GF-D8 (cell line): ENCODE measurements around the gene KCNIP4.

Experiments used
- DNase-seq: peaks from one replicate; lab custom pipeline; 2025; lab: John Stamatoyannopoulos, UW

Gene KCNIP4

DNA sequence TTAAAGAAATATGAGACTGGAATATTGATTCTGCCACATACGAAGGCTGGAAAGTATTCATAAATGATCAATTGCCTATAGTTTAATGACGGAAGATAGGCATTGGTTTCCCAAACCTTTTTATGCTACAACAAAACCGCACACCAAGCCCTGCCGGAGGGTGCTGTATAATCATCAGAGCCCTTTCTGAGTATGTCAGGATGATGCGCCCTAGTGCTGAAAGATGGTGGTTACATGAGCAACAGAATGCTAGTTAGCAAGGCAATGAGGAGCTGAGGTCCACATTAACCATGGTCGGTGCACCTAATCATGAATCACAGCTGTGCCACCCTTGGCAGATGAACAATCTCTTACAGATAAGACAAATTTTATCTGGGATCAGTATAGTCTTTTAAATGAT is 757.3 kb downstream of the KCNIP4 start:
- no peak for DNase-seq

DNA sequence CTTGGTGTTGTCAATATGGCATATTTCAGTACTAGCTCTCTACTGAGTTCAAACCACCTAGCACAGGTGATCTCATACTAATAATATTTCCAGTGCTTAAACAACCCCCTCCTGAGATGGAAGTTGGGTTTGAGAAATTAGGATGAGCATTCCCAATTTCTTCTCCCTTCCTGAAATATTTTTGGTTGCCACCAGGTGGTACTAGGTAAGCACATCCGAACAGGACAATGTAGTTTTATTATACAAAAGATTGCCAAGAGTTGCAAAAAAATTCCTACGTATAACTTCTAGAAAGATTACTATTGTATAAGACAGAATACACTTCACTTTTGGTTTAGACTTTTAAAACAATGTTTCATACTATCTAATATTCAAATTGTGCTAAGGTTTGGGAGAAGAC is 763.8 kb downstream of the KCNIP4 start:
- DNase-seq: no peak

DNA sequence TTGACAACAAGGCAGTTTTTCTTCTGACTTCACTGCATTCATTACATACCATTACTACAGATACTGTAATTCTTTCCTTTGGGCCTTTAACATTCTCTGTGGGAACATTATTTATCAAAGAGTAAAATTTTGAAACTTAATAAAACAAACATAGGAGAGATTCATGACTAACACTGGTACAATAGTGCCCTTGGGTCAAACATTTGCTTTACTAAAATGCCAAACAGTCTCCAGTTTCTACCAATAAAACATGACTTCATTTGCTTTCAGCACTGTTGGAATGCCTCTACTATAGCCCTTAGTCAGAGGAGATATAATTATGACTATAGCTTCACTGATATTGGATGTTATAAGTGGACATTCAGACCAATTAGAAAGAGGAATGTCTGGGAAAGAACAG is 766.9 kb downstream of the KCNIP4 start:
- DNase-seq: no peak

DNA sequence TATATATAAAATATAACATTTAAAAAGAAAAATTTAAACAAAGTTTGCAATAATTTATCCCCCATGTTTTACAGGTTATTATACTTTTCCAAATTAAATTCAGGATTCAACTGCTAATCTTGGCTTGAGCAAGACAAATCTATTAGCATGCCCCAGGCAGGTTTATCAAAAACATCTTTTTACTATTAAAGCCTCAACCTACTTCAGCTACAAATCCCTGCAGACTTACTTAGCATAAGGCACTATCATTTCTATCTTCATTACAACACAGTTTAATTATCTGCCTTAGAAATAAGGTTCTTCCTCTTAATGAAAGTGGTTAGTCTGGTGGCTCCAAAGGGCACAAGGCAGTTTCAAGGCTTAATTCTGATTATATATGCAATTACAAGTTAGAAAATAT is 770.7 kb downstream of the KCNIP4 start:
- DNase-seq: no peak

DNA sequence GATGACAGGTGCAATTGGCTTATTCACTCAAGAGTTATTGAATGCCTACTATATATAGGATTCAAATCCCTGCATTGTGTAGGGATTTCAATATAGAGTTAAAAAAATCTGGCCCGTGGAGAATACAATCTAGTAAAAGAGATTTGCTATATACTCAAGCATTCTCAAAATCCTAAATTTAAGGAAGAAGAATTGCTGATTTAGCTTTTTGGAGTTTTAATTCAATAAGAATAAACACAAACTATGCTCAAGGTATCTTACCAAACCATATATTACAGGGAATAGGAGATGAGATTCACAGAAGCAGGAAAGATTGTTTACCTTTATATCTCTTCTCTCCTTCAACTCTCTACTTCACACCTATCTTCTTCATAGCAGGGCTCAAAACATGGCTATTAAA is 771.5 kb downstream of the KCNIP4 start:
- DNase-seq: no peak

DNA sequence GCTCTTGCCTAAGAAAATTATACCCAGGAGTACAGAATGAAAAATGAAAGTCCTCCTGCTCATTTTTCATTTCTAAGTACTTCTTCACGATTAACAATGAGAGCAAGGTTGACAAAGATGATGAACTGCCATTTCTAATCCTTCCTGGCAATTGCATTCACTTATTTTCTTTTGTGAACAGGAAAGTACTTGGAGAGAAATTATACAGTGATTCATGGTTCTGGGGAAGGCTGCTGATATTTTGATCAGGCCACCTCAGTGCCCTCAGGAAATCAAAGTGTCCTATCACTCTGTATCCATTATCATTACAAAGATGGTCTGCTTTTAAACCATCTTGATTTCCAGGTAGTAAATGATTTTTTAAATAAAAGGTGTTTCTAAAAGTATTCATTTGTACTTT is 780.9 kb downstream of the KCNIP4 start:
- no peak for DNase-seq

DNA sequence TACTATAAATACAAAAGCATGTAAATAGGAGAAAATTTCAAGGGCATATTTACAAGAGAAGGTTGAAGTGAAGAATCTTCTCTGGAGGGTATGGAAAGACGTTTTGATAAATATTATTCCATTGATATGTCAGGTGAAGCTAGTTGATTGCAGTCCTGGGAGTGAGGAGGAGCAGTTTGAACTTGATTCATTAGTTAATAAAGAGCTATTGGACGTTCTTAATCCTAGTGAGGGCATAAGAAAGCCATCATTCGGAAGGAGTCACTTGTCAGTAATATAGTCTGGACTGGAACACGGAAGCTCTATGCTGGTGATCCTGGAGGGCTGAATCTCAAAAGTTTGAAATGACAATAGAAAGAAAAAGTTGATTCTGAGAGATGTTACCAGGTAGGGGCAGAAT is 793.2 kb downstream of the KCNIP4 start:
- no peak for DNase-seq

DNA sequence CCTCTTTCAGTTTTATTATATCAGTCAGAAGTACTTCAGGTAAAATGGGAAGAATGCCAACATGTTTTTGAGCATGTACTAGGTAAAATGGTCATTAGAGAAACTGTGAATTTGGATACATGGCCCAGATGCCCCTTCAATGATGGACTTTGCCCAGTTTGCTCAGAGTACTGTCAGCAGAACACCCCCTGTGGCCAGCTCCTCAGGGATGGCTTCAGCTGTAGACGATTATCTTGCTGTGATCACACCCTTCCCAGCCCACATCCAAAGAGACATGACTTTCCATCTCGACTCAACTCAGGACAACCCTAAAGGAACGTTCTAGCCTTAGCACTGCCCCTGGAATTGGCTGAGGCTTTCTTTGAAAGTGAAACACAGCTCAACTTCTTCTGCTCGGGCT is 809.2 kb downstream of the KCNIP4 start:
- DNase-seq: no peak

DNA sequence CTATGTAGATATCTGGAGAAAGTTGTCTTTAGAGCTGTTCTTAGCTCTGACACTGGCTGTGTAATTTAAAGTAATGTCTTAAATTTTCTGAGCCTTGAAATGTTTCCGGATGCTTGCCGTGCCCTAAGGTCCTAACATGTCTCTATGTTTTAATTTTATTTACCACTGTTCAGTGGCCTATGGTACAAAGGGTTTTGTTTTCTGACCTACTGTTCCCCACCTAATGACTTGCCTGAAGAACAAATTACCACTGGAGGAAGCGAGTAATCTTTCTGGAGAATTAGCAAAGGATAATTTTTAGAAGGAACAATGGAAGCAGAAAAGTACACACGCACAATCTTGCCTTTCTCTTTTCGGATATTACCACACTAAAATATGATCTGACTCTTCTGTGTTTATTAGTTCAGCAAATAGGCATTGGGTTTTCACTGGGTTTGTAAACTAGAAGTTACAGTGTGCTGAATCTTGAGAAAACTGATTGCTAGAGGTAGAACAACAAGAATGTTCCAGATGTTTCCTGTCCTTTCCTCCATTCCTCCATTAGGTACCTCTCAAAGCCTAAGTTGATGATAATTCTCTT is 812.4 kb downstream of the KCNIP4 start:
- no peak for DNase-seq

DNA sequence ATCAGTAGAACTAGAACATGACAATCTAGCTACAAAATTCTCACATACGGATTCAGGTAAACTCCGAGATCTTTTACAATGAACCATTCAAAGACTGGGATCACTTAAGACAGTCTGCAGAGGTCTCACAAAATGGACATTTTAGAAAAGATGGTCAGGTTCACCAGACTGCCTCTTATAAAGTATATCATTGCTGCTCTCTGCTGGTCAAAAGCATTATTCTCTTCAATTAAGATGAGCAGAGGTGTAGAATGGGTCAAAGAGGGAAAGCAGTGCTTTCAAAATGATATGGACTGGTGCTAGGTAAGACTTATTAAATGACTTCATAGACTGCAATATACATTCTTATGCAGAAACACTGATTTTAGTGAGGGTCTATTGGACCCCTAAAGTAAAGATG is 813.6 kb downstream of the KCNIP4 start:
- no peak for DNase-seq

DNA sequence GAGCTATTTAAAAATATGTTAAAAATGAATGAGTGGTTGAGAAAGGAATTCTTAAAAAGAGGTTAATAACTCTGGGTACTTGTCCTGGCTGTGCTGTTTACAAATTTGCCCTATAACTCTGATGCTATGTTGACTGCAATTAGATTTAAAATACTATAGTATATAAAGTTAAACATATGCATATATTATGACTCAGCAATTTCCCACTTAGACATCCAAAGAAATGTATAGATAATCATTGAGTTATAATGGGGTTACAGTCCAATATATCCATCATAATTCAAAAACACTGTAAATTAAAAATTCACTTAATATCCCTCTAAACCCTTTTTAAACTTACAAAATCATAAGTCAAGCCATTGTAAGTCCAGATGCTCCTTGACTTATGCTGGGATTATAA is 818.0 kb downstream of the KCNIP4 start:
- DNase-seq: no peak

DNA sequence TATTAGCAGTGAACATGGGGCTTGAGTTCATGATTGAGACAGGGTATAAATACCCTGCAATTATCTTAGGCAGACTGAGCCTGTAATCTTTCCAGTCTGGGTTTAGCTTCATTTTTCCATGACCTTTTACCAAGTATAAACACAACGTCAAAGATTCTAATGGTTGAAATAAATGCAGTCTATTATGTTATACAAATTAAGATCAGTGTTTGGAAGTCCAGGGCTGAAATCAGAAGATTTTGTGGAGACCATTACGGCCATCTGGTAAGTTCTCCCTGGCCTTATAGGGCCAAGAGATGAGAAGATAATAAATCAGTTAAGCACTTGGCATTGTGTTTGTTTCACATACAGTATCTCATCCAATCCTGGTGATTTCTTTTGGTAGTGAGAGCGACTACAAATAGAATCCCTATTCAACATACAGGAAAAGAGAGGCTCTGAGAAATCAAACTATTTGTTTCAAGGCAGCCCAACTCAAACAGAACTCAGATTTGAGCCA is 822.5 kb downstream of the KCNIP4 start:
- no peak for DNase-seq

DNA sequence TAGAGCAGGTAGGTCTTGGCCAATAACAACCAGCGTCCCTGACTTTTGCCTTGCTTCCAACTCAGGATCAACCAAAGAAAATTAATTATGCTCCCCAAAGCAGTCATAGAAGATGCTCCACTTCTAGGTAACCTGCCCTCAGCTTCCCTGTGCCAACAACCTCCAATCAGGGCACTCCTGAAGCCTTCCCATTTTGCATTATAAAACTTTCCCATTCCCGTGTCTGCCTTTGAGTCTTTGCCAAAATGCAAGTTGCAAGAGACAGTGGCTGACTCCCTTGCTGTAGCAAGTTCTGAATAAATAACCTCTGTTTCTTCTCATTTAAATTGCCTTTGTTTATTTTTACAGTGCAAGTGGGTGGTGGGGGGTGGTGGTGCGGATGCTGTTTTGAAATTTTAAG is 830.3 kb downstream of the KCNIP4 start:
- DNase-seq: no peak

DNA sequence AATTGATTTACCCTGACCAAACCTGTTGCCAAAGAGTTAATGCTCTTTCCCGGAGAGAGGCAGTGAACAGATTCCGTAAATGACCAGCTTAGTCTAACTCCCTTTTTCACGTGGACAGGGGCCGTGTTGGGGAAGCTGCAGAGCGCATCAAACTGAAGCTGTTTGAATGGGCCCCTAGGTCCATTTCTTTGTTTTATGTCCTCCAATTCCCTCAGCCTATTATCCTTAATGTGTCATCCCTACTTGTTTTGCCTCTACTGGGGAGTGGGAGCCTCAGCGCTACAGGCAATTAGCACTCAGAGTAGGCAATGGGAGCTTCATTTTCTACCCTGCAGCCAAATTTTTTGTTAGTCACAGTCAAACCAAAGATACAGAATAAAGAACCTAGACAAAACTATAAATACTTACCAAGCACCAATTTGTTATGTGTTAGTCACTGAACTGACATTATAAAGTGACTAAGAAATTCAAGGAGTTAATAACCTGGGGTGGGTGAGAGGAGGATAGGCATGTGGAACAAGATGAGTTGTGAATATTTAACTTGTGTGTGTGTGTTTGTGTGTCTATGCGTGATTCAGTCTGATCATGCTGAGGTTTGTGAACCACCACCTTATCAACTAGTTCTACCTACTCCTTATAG is 830.9 kb downstream of the KCNIP4 start:
- DNase-seq: no peak

DNA sequence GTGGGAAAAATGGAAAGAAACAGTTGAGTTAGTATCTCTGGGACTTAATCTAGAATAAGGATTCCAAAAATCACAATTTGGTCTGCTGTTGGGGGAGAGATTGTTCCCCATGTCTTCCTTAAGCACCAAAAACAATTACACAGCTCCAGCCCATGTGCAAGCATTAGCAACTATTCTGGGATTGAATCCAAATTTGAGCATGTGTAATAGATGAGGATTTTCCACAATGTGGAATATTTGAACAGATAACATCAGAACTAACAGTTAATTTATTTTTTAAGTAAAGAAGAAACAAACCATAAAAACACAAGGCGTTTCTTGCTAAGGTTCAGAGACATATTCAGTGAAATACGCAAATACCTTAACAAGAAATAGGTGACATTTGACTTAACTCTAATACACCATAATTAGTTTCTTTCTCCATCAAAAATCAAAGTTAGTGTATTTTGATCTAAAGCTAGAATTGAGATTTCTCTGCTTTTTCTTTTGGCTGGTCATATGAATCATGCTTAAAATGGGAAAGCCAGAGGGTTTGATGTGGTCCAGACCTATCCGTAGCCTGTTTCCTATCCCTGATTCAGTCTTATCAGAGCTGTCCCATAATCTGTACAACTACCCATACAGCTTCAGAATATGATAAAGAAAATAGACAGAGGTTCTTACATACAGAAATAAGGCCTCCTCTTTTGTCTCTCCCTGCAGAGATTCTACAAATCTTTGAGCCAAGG is 834.9 kb downstream of the KCNIP4 start:
- DNase-seq: no peak

DNA sequence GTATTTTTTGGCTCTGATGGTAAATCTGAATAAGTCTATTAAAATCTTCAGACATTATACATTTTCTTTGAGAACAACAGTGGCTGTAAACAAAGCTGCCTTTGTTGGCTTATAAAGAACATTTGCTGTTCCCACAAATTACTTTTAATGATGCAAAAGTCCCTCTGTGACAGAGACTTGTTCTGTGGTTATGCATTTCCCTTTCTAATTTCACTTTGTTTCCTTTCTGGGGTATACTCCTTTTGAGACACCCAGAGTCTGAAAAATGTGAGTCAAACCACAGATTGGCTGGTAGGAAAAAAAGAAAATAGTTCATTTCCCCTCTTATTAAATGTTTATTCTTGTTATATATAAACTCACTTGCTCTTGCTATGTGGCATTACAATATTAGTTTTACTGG is 845.9 kb downstream of the KCNIP4 start:
- no peak for DNase-seq

DNA sequence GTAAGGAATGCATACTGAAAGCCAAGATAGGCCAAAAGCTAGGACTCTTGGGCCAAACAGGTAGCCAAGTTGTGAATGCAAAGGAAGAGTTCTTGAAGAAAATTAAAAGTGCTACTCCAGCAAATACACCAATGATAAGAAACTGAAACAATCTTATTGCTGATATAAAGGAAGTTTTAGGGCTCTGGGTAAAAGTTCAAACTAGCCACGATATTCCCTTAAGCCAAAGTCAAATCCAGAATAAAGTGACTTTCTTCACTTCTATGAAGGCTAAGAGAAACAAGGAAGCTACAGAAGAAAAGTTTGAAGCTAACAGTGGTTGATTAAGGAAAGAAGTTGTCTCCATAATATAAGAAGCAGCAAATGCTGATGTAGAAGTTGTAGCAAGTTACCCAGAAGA is 850.7 kb downstream of the KCNIP4 start:
- no peak for DNase-seq

DNA sequence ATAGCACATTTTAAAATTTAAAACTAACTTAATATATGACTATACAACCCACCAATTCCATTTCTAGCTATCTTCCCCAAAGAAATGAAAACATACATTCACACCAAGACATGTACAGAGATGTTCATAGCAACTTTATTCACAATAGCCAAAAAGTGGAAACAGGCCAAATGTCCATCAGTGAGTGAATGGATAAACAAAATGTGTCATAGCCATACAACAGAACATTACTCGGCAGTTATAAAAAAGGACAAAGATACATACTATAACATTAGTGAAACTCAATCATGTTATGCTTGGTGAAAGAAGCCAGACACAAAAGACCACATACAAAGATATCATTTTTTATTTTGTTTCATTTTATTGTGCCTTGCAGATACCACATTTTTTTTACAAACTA is 851.5 kb downstream of the KCNIP4 start:
- DNase-seq: no peak

DNA sequence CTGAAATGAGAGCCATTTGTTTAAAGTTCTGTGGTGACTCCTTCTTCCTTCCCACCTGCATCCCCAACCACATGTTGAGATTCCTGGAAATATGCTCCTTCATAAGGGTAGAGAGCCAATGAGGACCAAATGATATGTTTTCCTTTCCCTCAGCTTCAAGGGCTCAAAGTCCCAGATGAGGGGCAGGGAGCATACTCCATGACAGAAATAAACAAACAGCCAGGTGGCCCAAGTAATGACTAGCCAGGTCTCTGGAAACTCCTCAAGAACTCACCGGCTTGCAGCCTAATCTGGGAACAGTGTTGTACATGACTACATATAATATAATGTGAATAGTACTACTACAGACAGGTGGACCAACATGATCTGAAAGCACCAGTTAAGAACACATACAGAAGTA is 856.0 kb downstream of the KCNIP4 start:
- DNase-seq: no peak

DNA sequence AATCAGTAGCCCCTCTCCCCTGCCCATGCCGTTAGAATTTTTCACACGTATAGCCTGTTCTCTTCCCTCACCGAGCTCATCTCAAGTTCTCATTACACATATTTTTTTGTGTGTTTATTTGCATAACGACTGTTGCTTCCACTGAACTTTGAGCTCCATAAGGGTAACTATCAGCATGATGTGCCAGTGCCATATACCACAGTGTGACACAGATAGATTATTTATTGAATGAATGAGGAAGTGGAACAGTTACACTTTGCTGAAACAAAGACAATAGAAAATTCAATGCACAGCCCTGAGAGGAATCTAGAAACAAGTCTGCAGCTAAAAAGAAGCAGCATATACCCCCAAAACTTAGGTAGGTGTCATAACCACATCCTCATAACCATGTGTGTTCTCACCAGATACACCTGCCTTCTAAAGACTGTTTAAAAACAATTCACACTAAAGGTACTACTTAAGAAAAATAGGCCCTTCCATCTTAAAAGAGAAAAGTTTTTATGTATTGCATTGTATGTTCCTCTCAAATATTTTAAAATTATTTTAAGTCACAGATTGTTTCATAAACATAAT is 858.4 kb downstream of the KCNIP4 start:
- DNase-seq: no peak

DNA sequence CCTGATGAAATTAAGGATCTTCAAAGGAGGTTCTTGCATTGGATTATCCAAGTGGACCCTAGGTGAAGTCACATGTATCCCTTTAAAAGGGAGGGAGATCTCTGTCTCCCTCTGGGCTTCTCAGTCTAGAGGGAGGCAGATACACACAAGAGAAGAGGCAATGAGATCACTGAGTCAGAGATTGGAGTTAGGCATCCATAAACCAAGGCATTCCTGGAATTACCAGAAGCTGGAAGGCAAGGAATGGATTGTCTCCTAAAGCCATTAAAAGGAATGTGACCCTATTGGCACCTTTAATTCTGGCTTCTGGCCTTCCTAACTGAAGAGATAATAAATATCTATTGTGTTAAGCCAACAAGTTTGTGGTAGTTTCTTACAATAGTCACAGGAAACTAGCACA is 865.2 kb downstream of the KCNIP4 start:
- DNase-seq: no peak

DNA sequence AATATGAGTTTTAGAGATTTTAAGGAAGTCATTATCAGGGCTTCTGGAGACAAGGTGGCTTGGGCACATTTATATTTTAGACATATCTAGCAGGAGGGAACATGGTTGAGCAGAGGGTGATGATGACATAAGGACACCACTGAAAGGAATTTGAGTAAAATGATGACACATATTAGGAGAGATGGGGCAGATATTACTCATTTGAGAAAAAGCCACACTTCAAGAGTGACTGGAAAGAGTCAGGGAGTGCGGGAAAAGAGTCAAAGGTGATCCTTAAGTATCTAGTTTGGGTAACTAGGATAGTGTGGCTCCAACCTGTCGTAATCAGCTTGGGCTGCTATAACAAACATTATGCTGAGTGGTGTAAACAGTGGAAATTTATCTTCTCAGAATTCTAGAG is 870.6 kb downstream of the KCNIP4 start:
- DNase-seq: no peak

DNA sequence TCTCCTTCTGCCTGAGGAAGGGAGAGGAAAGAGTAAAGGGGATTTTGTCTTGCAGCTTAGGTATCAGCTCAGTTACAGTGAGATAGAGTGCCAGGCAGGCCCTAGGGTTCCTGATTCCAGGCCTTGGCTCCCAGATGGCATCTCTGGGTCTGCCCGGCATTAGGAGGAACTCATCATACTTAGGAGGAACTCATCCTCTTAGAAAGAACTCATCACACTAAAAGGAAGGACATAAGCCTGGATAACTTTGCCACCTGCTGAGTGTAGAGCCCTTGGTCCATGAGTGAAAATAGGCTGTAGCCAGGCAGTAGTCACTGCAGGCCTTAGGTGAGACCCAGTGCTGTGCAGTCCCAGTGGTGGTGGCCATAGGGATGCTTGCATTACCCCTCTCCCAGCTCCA is 881.2 kb downstream of the KCNIP4 start:
- DNase-seq: no peak
